H1 (cell line): Measurements from ENCODE around the gene ANKRD65. TPM values are rescaled to one million over a fixed set of nuclear protein-coding genes. Genes with fewer than 3 reads are reported as not detected.

Experiments
- CTCF ChIA-PET: fragments of 300-600 bp; sonication (Branson Sonifier 250); formaldehyde crosslinking; loops from one replicate; lab custom pipeline; 2021; ENCODE audit not compliant: partially characterized antibody; lab: Charles Lee
- POLR2A ChIA-PET: fragments of 300-600 bp; sonication (Branson Sonifier 250); formaldehyde crosslinking; loops from one replicate; lab custom pipeline; 2021; ENCODE audit warnings: inconsistent platforms; ENCODE audit not compliant: partially characterized antibody; lab: Charles Lee
- DNase-seq, 2 experiments: peaks; one replicate each; pipeline versions ENCODE4 v3.0.0 to v3.0.0-alpha.2; 2010 to 2022; ENCODE audit warnings: low spot score in 2 of 2, low read depth in 1 of 2, mixed read lengths in 1 of 2
- FAIRE-seq: peaks from 2 replicates; lab custom pipeline; 2011; peaks lifted over from hg19 to GRCh38; lab: Jason Lieb, UNC
- H2AFZ ChIP-seq: 2 replicates; pipeline ENCODE4 v1.8.1; 2012; ENCODE audit warnings: low read length, inconsistent platforms
- H2AK5ac ChIP-seq: 2 replicates; pipeline ENCODE4 v1.6.1; 2013; ENCODE audit warnings: low read depth, low read length
- H2BK120ac ChIP-seq: replicated peaks from 2 replicates; pipeline ENCODE3; 2013; ENCODE audit warnings: low read depth, low read length, inconsistent platforms
- H2BK12ac ChIP-seq: 2 replicates; pipeline ENCODE4 v1.6.1; 2013; ENCODE audit warnings: low read depth, low read length
- H2BK15ac ChIP-seq: 2 replicates; pipeline ENCODE4 v1.6.1; 2013; ENCODE audit warnings: low read length
- H2BK20ac ChIP-seq: 2 replicates; pipeline ENCODE4 v1.6.1; 2013; ENCODE audit warnings: low read length
- H2BK5ac ChIP-seq: 2 replicates; pipeline ENCODE4 v1.6.1; 2013; ENCODE audit warnings: low read depth, low read length
- H3K14ac ChIP-seq: 2 replicates; pipeline ENCODE4 v1.6.1; 2013; ENCODE audit warnings: inconsistent platforms; ENCODE audit not compliant: insufficient read length
- H3K18ac ChIP-seq: 2 replicates; pipeline ENCODE4 v1.6.1; 2013; ENCODE audit warnings: low read length; ENCODE audit errors: extremely low read depth
- H3K23ac ChIP-seq: 2 replicates; pipeline ENCODE4 v1.6.1; 2013; ENCODE audit warnings: inconsistent platforms; ENCODE audit not compliant: insufficient read length
- H3K23me2 ChIP-seq: 2 replicates; pipeline ENCODE4 v1.6.1; 2013; ENCODE audit warnings: low read depth, low read length
- H3K27ac ChIP-seq: 2 replicates; pipeline ENCODE4 v1.6.1; 2011; ENCODE audit warnings: low read depth, low read length, inconsistent platforms
- H3K27me3 ChIP-seq, 4 experiments: replicated peaks in 1 of 4; 1 replicate in 1 of 4; 2 replicates in 3 of 4; pipeline versions ENCODE4 v1.6.1 to v1.8.1; 2011 to 2013; ENCODE audit warnings: low read length in 3 of 4, mild to moderate bottlenecking in 3 of 4, inconsistent platforms in 2 of 4, mixed read lengths in 2 of 4, moderate library complexity in 1 of 4; ENCODE audit not compliant: control insufficient read depth in 3 of 4, insufficient read depth in 3 of 4; ENCODE audit errors: extremely low read depth in 1 of 4
- H3K36me3 ChIP-seq, 4 experiments: 2 replicates each; pipeline versions ENCODE4 v1.6.1 to v1.8.1; 2011 to 2013; ENCODE audit warnings: mild to moderate bottlenecking in 4 of 4, low read length in 3 of 4, moderate library complexity in 2 of 4, control low read depth in 1 of 4, inconsistent platforms in 1 of 4; ENCODE audit not compliant: insufficient read depth in 4 of 4, control insufficient read depth in 2 of 4
- H3K4ac ChIP-seq: replicated peaks from 2 replicates; pipeline ENCODE3; 2013; ENCODE audit warnings: low read length, low read depth, mixed read lengths, inconsistent platforms; ENCODE audit not compliant: insufficient read length
- H3K4me1 ChIP-seq, 4 experiments: replicated peaks in 1 of 4; 1 replicate in 1 of 4; 2 replicates in 3 of 4; pipeline versions ENCODE4 v1.6.1 to v1.8.1; 2011 to 2013; ENCODE audit warnings: low read length in 3 of 4, inconsistent platforms in 2 of 4, mixed read lengths in 1 of 4; ENCODE audit not compliant: insufficient read depth in 4 of 4, control insufficient read depth in 3 of 4
- H3K4me2 ChIP-seq, 2 experiments: 2 replicates each; pipeline versions ENCODE4 v1.6.1 to v1.8.1; 2011 to 2013; ENCODE audit warnings: low read depth in 2 of 2, low read length in 2 of 2, control low read depth in 1 of 2, inconsistent platforms in 1 of 2, mild to moderate bottlenecking in 1 of 2; ENCODE audit not compliant: insufficient read depth in 1 of 2
- H3K4me3 ChIP-seq, 4 experiments: fragments of 200-600, 300-600 bp in 1 of 4; sonication (generic), shearing (Covaris generic), sonication (Bioruptor Twin) in 1 of 4; 2 replicates each; pipeline versions ENCODE4 v1.5.1 to v1.8.1; 2011 to 2016; ENCODE audit warnings: low read length in 4 of 4, low read depth in 3 of 4, control low read depth in 2 of 4, inconsistent platforms in 2 of 4, mild to moderate bottlenecking in 2 of 4, mixed read lengths in 1 of 4, moderate library complexity in 1 of 4; ENCODE audit not compliant: insufficient read depth in 2 of 4; ENCODE audit errors: extremely low read depth in 1 of 4
- H3K56ac ChIP-seq: replicated peaks from 2 replicates; pipeline ENCODE3; 2013; ENCODE audit warnings: low read depth, mild to moderate bottlenecking, mixed read lengths, low read length, inconsistent platforms; ENCODE audit not compliant: insufficient read length
- H3K79me1 ChIP-seq: 2 replicates; pipeline ENCODE4 v1.6.1; 2013; ENCODE audit warnings: low read depth, low read length, control low read depth
- H3K79me2 ChIP-seq, 2 experiments: 2 replicates each; pipeline versions ENCODE4 v1.6.1 to v1.8.1; 2012 to 2013; ENCODE audit warnings: low read length in 2 of 2, mild to moderate bottlenecking in 2 of 2, inconsistent platforms in 1 of 2; ENCODE audit not compliant: insufficient read depth in 2 of 2, control insufficient read depth in 1 of 2
- H3K9ac ChIP-seq, 4 experiments: replicated peaks in 1 of 4; 1 replicate in 1 of 4; 2 replicates in 3 of 4; pipeline versions ENCODE4 v1.6.1 to v1.8.1; 2011 to 2013; ENCODE audit warnings: low read depth in 3 of 4, low read length in 3 of 4, control low read depth in 2 of 4, mild to moderate bottlenecking in 2 of 4, moderate library complexity in 2 of 4, inconsistent platforms in 1 of 4; ENCODE audit errors: extremely low read depth in 1 of 4
- H3K9me3 ChIP-seq, 2 experiments: 2 replicates each; pipeline versions ENCODE4 v1.6.1 to v1.8.1; 2012 to 2013; ENCODE audit warnings: mild to moderate bottlenecking in 2 of 2, moderate library complexity in 2 of 2, control low read depth in 1 of 2, inconsistent platforms in 1 of 2, low read depth in 1 of 2, low read length in 1 of 2, mixed read lengths in 1 of 2; ENCODE audit not compliant: insufficient read depth in 2 of 2
- H4K20me1 ChIP-seq, 2 experiments: replicated peaks in 1 of 2; 2 replicates each; pipeline versions ENCODE3 to v1.8.1; 2011 to 2013; ENCODE audit warnings: inconsistent platforms in 2 of 2, low read length in 2 of 2, mild to moderate bottlenecking in 1 of 2; ENCODE audit not compliant: insufficient read depth in 2 of 2, control insufficient read depth in 1 of 2
- H4K5ac ChIP-seq: 2 replicates; pipeline ENCODE4 v1.6.1; 2013; ENCODE audit warnings: low read length, low read depth, mixed read lengths, inconsistent platforms; ENCODE audit not compliant: insufficient read length
- H4K8ac ChIP-seq: 2 replicates; pipeline ENCODE4 v1.8.0; 2013; ENCODE audit warnings: mild to moderate bottlenecking, moderate library complexity, low read length, inconsistent platforms; ENCODE audit not compliant: insufficient read depth; ENCODE audit errors: extremely low read depth
- H4K91ac ChIP-seq: replicated peaks from 2 replicates; pipeline ENCODE3; 2013; ENCODE audit warnings: low read length, mixed read lengths, inconsistent platforms; ENCODE audit not compliant: insufficient read length
- EZH2 ChIP-seq: fragments of 200-600 bp; sonication (generic); IDR thresholded peaks from 2 replicates; pipeline ENCODE4 v1.7.1; 2012; ENCODE audit warnings: low read depth, mild to moderate bottlenecking, moderate library complexity, low read length, inconsistent platforms; ENCODE audit not compliant: severe bottlenecking
- FOSL1 ChIP-seq: IDR thresholded peaks from 2 replicates; pipeline ENCODE4 v1.6.1; 2011; ENCODE audit warnings: mild to moderate bottlenecking, low read depth, low read length, moderate library complexity; ENCODE audit not compliant: insufficient read depth
- JUND ChIP-seq: IDR thresholded peaks from 2 replicates; pipeline ENCODE4 v1.6.1; 2011; ENCODE audit warnings: mild to moderate bottlenecking, improper control_type of control experiment, low read length
- NANOG ChIP-seq: IDR thresholded peaks from 2 replicates; pipeline ENCODE4 v1.6.1; 2011; ENCODE audit warnings: low read length, low read depth, mild to moderate bottlenecking, inconsistent platforms; ENCODE audit not compliant: insufficient read depth, poor library complexity, severe bottlenecking
- POU5F1 ChIP-seq: IDR thresholded peaks from 2 replicates; pipeline ENCODE4 v1.6.1; 2011; ENCODE audit warnings: low read depth, mild to moderate bottlenecking, low read length, moderate library complexity
- SP1 ChIP-seq: IDR thresholded peaks from 2 replicates; pipeline ENCODE4 v1.6.1; 2011; ENCODE audit warnings: low read depth, low read length
- TEAD4 ChIP-seq: IDR thresholded peaks from 2 replicates; pipeline ENCODE4 v1.6.1; 2012; ENCODE audit warnings: low read depth, low read length, inconsistent platforms, mixed read lengths
- USF2 ChIP-seq: IDR thresholded peaks from 2 replicates; pipeline ENCODE4 v1.6.1; 2011; ENCODE audit warnings: low read length, improper control_type of control experiment
- WGBS, 2 experiments: shearing (Covaris generic) in 1 of 2; methylation state at CpG; one replicate each; pipeline versions ENCODE4 v1.1.6 to v1.1.7; 2013 to 2015; ENCODE audit warnings: low lambda C conversion rate in 2 of 2, mixed read lengths in 2 of 2, inconsistent platforms in 1 of 2, low coverage in 1 of 2, missing lambda C conversion rate in 1 of 2; ENCODE audit not compliant: insufficient replicate concordance in 2 of 2, insufficient coverage in 1 of 2, insufficient read length in 1 of 2; ENCODE audit errors: extremely low coverage in 1 of 2, missing lambda C conversion rate in 1 of 2; 5-methylcytosine and 5-hydroxymethylcytosine counted together
- polyA plus RNA-seq, 7 experiments: library from polyadenylated mRNA; depleted of rRNA in 3 of 7; stranded (reverse) in 5 of 7; unstranded in 2 of 7; fragments of >200 nt in 5 of 7; fragments of 200-250 nt in 2 of 7; gene quantifications; 1 replicate in 5 of 7; 2 replicates in 1 of 7; 4 replicates in 1 of 7; pipeline versions ENCODE4 v1.2.1 to v1.2.3, GENCODE V29; 2011 to 2013; ENCODE audit warnings: missing spikeins in 2 of 7, mixed read lengths in 2 of 7
- total RNA-seq: library from RNA; stranded (reverse); fragmentation: NEBNext Ultra II Directional; extraction: Animal tissue kit (Norgen Biotek cat#: 25700); gene quantifications from 2 replicates; pipeline ENCODE4 v1.2.1, GENCODE V29; 2021
- TF ChIP-seq, protein P1 (sequence below): IDR thresholded peaks from 2 replicates; pipeline ENCODE4 v1.6.1; 2012; ENCODE audit warnings: inconsistent platforms

The ANKRD65 gene
- total and polyA plus RNA-seq, 2 of the 8 experiments (the other 6 are each of a cell fraction or from before 2014, with no cell fraction given), result 1.8 to 2.0 TPM

DNA sequence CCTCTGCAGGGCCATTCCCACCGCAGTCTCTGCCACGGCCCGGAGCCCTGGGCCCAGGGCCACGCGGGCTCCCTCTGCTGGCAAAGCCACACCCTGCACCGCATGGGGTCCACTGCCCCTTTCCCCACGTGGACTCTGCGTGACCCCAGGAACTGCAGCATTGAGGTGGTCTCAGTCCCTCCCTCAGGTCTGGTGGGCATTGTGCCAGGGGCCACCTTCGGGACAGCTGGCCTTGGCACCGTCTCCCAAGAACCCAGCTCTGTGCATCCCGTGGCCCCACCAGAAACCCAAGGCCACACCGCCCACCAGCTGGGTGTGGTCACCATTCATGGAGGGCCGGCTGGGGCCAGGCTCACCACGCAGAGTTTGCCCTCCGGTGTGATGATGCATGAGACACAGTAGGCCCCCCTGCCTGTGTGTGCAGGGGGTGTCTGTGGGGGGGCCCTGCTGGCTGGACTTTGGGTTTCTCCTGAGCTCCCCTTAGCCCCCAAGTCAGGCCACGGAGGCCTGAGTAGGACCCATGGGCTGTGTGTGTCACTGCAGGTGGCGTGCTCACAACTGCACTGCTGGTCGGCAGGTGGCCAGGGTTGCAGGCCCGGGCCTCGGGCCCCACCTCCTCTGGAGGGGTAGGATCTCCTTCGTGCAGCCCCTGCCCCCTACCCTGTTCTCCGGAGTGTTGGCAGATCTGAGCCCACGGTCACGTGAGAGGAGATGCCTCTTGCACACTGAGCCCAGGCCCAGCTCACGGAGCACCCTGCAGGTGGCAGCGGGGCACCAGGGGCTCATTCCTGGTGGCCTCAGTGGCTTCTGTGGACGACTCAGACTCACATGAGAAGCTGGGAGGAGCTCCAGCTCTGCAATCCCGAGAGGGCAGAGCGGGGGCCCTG, 20.2 kb upstream of the ANKRD65 start:
- FAIRE-seq, result no peak
- TF ChIP-seq EZH2 (no peak), USF2 (no peak), FOSL1 (no peak), SP1 (no peak), JUND (no peak), POU5F1 (no peak), NANOG (no peak), TEAD4 (no peak)
- TF ChIP-seq, protein P1, sequence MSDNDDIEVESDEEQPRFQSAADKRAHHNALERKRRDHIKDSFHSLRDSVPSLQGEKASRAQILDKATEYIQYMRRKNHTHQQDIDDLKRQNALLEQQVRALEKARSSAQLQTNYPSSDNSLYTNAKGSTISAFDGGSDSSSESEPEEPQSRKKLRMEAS, result peak; percentile 53

More for the DNA sequence above, 20.2 kb upstream of the ANKRD65 start:
- H4K8ac ChIP-seq, result peak overlapping the region; percentile 71
- H3K9ac ChIP-seq, result no peak overlapping the region
- H3K9me3 ChIP-seq, result no peaks in the 10 kb centered on the region
- H3K79me2 ChIP-seq, result peaks cover 0 to 7% of the 10 kb centered on the region in 2 experiments; a peak in 1 of 4 replicates
- H2BK12ac ChIP-seq, result no peak overlapping the region
- peaks cover 0 to 4% (median 3%) of the 10 kb centered on the region in 4 experiments; a peak in 5 of 7 replicates for H3K4me1 ChIP-seq
- peaks cover 0 to 3% (median 0%) of the 10 kb centered on the region in 4 experiments; a peak in 2 of 7 replicates for H3K27me3 ChIP-seq
- H3K4me2 ChIP-seq, result no peak overlapping the region
- H3K23ac ChIP-seq, result no peak overlapping the region
- no peak overlapping the region for H3K27ac ChIP-seq
- H4K91ac ChIP-seq, result no peak overlapping the region
- H2BK15ac ChIP-seq, result 0 out of 2 replicates have a peak overlapping the region, but pooled peaks have one; percentile 72
- no peak overlapping the region for H3K4me3 ChIP-seq
- no peak overlapping the region for H3K4ac ChIP-seq
- peaks cover 4 to 6% of the 10 kb centered on the region in 2 experiments for H4K20me1 ChIP-seq
- POLR2A ChIA-PET, result interaction anchor here (0.7 to 22.9 kb wide), 10 partner anchors 8 to 116 kb away, joined by 3 to 515 read pairs (median 4); partner anchors contain the start of genes AURKAIP1, CCNL2 and MRPL20
- H3K79me1 ChIP-seq, result no peaks in the 10 kb centered on the region
- CTCF ChIA-PET, result interaction anchor here (0.6 to 4.3 kb wide), 29 partner anchors 10 to 181 kb away, joined by 3 to 36 read pairs (median 4); partner anchors contain the start of genes CCNL2 and MRPL20
- no peak overlapping the region for H2BK120ac ChIP-seq
- H3K56ac ChIP-seq, result no peak overlapping the region
- 89% methylated on average over 27 of the region's 29 CpGs; no CpG with 5 or more reads in 1 of the 2 experiments for WGBS, 2 experiments
- peak in 1 of 2 experiments; percentile 87 for DNase-seq
- no peak overlapping the region for H3K14ac ChIP-seq
- H2BK20ac ChIP-seq, result no peak overlapping the region
- no peak overlapping the region for H2AK5ac ChIP-seq
- H2AFZ ChIP-seq, result no peak overlapping the region
- no peak overlapping the region; the same call in 1 of the 2 replicates for H2BK5ac ChIP-seq
- H3K36me3 ChIP-seq, result peaks cover 0 to 7% (median 0%) of the 10 kb centered on the region in 4 experiments; a peak in 1 of 8 replicates
- H4K5ac ChIP-seq, result no peak overlapping the region
- H3K18ac ChIP-seq, result no peak overlapping the region
- peaks cover 1% of the 10 kb centered on the region; the same call in 1 of the 2 replicates for H3K23me2 ChIP-seq
